Epithelial cell of proximal tubule (primary cell): ENCODE data around the gene USP19. TPM values are rescaled to one million over a fixed set of nuclear protein-coding genes. Genes with fewer than 3 reads are reported as not detected.

Experiments used
- DNase-seq: peaks from one replicate; pipeline ENCODE4 v3.0.0-alpha.2; 2011; ENCODE audit warnings: low read depth
- H3K4me3 ChIP-seq: 2 replicates; pipeline ENCODE4 v1.5.1; 2011; ENCODE audit warnings: low read depth, mild to moderate bottlenecking, low read length
- CTCF ChIP-seq: conservative IDR thresholded peaks from 2 replicates; pipeline ENCODE4 v1.5.1; 2012; ENCODE audit warnings: low read depth, mild to moderate bottlenecking, low read length
- total RNA-seq: library from RNA; depleted of rRNA; stranded (reverse); fragments of >200 nt; gene quantifications from 2 replicates; pipeline ENCODE4 v1.2.3, GENCODE V29; 2015

USP19 gene
- total RNA-seq, 1 donor from 2014 or later: 34.7 TPM

GRCh38 chr3:49081429-49081828 is 39.2 kb downstream of the USP19 start:
- no peak for DNase-seq
- TF ChIP-seq CTCF: no peak
- no peak overlapping the region for H3K4me3 ChIP-seq

- DNase-seq: no peak
- no peak overlapping the region for H3K4me3 ChIP-seq
- TF ChIP-seq CTCF: no peak
Observed at GRCh38 chr3:49079270-49079669, 41.4 kb downstream of the USP19 start.

GRCh38 chr3:49076646-49077045 is 44.0 kb downstream of the USP19 start:
- H3K4me3 ChIP-seq: no peak overlapping the region
- no peak for DNase-seq
- no peak for TF ChIP-seq CTCF

- TF ChIP-seq CTCF: no peak
- no peak overlapping the region for H3K4me3 ChIP-seq
- DNase-seq: no peak
Observed at GRCh38 chr3:49076116-49076515, 44.5 kb downstream of the USP19 start.

Other genes starting within 250 kb of the USP19 start
- 7.5 and 12.3 TPM in 2 replicates for gene SLC25A20, start 221.9 kb downstream of the USP19 start, total RNA-seq
- gene ARIH2, start 202.0 kb downstream of the USP19 start, total RNA-seq: 44.8 and 76.7 TPM in 2 replicates
- 17.1 and 23.2 TPM in 2 replicates for gene P4HTM, start 130.6 kb downstream of the USP19 start, total RNA-seq
- gene WDR6, start 113.4 kb downstream of the USP19 start, total RNA-seq: 86.1 and 99.5 TPM in 2 replicates
- 55.0 and 64.3 TPM in 2 replicates for gene DALRD3, start 102.2 kb downstream of the USP19 start, total RNA-seq
- 160 and 280 TPM in 2 replicates for gene NDUFAF3, start 98.7 kb downstream of the USP19 start, total RNA-seq
- gene IMPDH2, start 91.4 kb downstream of the USP19 start, total RNA-seq: 253 and 258 TPM in 2 replicates
- gene QRICH1, start 26.8 kb downstream of the USP19 start, total RNA-seq: 53.6 and 103 TPM in 2 replicates
- 299 and 306 TPM in 2 replicates for gene QARS1, start 16.1 kb downstream of the USP19 start, total RNA-seq
- gene LAMB2, start 12.2 kb upstream of the USP19 start, total RNA-seq: 116 and 232 TPM in 2 replicates
- gene CCDC71, start 45.5 kb upstream of the USP19 start, total RNA-seq: 33.4 and 44.4 TPM in 2 replicates
- gene KLHDC8B, start 50.8 kb upstream of the USP19 start, total RNA-seq: 8.0 and 16.5 TPM in 2 replicates
- 0.51 and 0.92 TPM in 2 replicates for gene C3orf62, start 156.4 kb upstream of the USP19 start, total RNA-seq
- 6.2 and 8.7 TPM in 2 replicates for gene USP4, start 219.2 kb upstream of the USP19 start, total RNA-seq
- gene GPX1, start 237.5 kb upstream of the USP19 start, total RNA-seq: 339 and 557 TPM in 2 replicates